Right lobe of liver (tissue), 6 donors: ENCODE results near the gene DCDC2C. TPM values are rescaled to one million over a fixed set of nuclear protein-coding genes. Genes with fewer than 3 reads are reported as not detected.

ENCODE experiments used
- ATAC-seq, 4 donors: fragments of 200-7000 bp; cut with Tn5 transposase; one replicate each; pipeline ENCODE4 v1.9.1; 2020; ENCODE audit warnings: mild to moderate bottlenecking in 4 of 4, moderate library complexity in 4 of 4
- DNase-seq, 3 donors: peaks; one replicate each; pipeline ENCODE4 v3.0.0-alpha.2; 2020
- H3K27ac ChIP-seq, 3 donors: fragments of 200-600 bp; one replicate each; pipeline ENCODE4 v1.8.0; 2022
- H3K27me3 ChIP-seq, 2 donors: fragments of 200-600 bp; one replicate each; pipeline ENCODE4 v1.8.0; 2022
- H3K36me3 ChIP-seq, 4 donors: fragments of 200-600 bp; sonication (generic) in 1 of 4; one replicate each; pipeline versions ENCODE4 v1.5.1 to v1.8.0; 2017 to 2022; ENCODE audit warnings: control low read depth in 1 of 4
- H3K4me1 ChIP-seq, 4 donors: fragments of 200-600 bp; sonication (generic) in 1 of 4; one replicate each; pipeline versions ENCODE4 v1.5.1 to v1.8.0; 2017 to 2022; ENCODE audit warnings: control low read depth in 1 of 4
- H3K4me3 ChIP-seq, 3 donors: fragments of 200-600 bp; one replicate each; pipeline ENCODE4 v1.8.0; 2022
- H3K9me3 ChIP-seq, 4 donors: fragments of 200-600 bp; sonication (generic) in 1 of 4; one replicate each; pipeline versions ENCODE4 v1.5.1 to v1.8.0; 2017 to 2022; ENCODE audit warnings: control low read depth in 1 of 4
- POLR2A ChIP-seq: fragments of 450-650 bp; IDR thresholded peaks from one replicate; pipeline ENCODE4 v1.6.1; 2017; ENCODE audit warnings: antibody characterized with exemption, mild to moderate bottlenecking
- WGBS: methylation state at CpG from one replicate; pipeline ENCODE4 v1.1.6; 2018; ENCODE audit warnings: low coverage, low lambda C conversion rate; ENCODE audit not compliant: insufficient coverage; ENCODE audit errors: missing lambda C conversion rate; 5-methylcytosine and 5-hydroxymethylcytosine counted together
- intact Hi-C, 2 donors: fragments of 100-400 bp; cut with DNase I; formaldehyde crosslinking; loops; one replicate each; pipeline versions ENCODE4 v1.11.2 to v1.14.1; 2022
- total RNA-seq, 6 experiments: library from RNA; depleted of rRNA in 2 of 6; stranded (reverse); fragments of >200 nt in 2 of 6; fragmentation: NEBNext Ultra II Directional in 3 of 6; extraction: Animal tissue kit (Norgen Biotek cat#: 25700) in 3 of 6; gene quantifications; one replicate each; pipeline versions ENCODE4 v1.1.0 to v1.2.4, GENCODE V29; 2016 to 2023
- TF ChIP-seq, protein P1 (sequence below), 4 donors: fragments of 200-600 bp in 3 of 4; fragments of 450-650 bp in 1 of 4; IDR thresholded peaks; one replicate each; pipeline versions ENCODE4 v1.5.1 to v1.8.0; 2016 to 2022; ENCODE audit warnings: antibody characterized with exemption in 4 of 4, mild to moderate bottlenecking in 2 of 4
- donor health status: DM: no; HTN: yes; CAD: no.
- donor health status: DM: no; HTN: no; CAD: no.
- donor health status: DM: no; HTN: no; CAD: no.
- donor health status: DM: no; HTN: yes; CAD: no.
- donor health status: DM: no; HTN: yes; CAD: no.

DCDC2C gene
- total RNA-seq, 6 experiments from 2014 or later = not detected

DNA sequence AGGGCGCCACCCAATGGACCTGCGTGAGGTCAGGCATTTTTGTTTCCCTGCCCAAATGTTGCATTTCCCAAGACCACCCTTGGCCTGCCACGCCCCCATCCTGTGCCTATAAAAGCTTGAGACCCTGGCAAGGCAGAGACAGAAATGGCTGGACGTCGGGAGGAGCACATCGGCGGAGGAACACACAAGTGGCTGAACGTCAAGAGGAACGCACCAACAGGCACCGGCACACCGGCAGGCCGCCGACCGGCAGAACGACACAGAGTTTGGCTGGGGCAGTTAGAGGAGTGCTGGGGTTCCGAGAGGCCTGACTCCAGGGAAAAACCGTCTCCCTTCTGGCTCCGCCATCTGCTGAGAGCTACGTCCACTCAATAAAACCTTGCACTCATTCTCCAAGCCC is 35.9 kb downstream of the DCDC2C start:
- no peaks in the 10 kb centered on the region for H3K27me3 ChIP-seq
- intact Hi-C loops = no loop called here
- TF ChIP-seq, protein P1, sequence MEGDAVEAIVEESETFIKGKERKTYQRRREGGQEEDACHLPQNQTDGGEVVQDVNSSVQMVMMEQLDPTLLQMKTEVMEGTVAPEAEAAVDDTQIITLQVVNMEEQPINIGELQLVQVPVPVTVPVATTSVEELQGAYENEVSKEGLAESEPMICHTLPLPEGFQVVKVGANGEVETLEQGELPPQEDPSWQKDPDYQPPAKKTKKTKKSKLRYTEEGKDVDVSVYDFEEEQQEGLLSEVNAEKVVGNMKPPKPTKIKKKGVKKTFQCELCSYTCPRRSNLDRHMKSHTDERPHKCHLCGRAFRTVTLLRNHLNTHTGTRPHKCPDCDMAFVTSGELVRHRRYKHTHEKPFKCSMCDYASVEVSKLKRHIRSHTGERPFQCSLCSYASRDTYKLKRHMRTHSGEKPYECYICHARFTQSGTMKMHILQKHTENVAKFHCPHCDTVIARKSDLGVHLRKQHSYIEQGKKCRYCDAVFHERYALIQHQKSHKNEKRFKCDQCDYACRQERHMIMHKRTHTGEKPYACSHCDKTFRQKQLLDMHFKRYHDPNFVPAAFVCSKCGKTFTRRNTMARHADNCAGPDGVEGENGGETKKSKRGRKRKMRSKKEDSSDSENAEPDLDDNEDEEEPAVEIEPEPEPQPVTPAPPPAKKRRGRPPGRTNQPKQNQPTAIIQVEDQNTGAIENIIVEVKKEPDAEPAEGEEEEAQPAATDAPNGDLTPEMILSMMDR (IDR thresholded peaks at IDR 0.05) = no peak
- no peak for TF ChIP-seq POLR2A
- H3K4me3 ChIP-seq = no peak overlapping the region
- no peaks in the 10 kb centered on the region for H3K36me3 ChIP-seq
- DNase-seq (no peak), ATAC-seq (no peak)
- no peaks in the 10 kb centered on the region for H3K9me3 ChIP-seq
- WGBS = 60% methylated on average over 3 of the region's 19 CpGs
- H3K27ac ChIP-seq = no peak overlapping the region
- no peaks in the 10 kb centered on the region for H3K4me1 ChIP-seq

DNA sequence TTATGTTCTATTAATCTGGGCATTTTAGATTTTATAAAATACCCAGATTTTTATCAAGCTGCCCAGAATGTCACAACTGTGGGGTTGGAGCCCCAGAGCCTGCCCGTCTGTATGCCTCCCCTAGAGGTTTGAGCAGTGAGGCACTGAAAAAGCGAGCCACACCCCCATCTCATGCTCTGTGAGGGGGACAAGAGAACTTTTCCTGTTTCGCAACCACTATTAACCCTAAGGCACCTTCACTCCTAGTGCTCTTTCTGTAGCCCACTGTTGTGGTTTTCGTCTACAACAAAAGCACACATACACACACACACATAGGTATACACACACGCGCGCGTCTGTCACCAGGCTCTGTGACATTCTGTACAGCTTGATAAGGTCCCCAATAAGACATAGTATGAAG is 38.0 kb downstream of the DCDC2C start:
- DNase-seq = no peak
- no peak overlapping the region for H3K27ac ChIP-seq
- H3K36me3 ChIP-seq = no peaks in the 10 kb centered on the region
- no peak overlapping the region for H3K4me3 ChIP-seq
- no peaks in the 10 kb centered on the region for H3K9me3 ChIP-seq
- 71% methylated on average over 8 of the region's 8 CpGs for WGBS
- no peaks in the 10 kb centered on the region for H3K4me1 ChIP-seq
- ATAC-seq = no peak
- no peaks in the 10 kb centered on the region for H3K27me3 ChIP-seq
- intact Hi-C loops = no loop called here
- TF ChIP-seq, protein P1 (IDR thresholded peaks at IDR 0.05) = no peak
- no peak for TF ChIP-seq POLR2A

DNA sequence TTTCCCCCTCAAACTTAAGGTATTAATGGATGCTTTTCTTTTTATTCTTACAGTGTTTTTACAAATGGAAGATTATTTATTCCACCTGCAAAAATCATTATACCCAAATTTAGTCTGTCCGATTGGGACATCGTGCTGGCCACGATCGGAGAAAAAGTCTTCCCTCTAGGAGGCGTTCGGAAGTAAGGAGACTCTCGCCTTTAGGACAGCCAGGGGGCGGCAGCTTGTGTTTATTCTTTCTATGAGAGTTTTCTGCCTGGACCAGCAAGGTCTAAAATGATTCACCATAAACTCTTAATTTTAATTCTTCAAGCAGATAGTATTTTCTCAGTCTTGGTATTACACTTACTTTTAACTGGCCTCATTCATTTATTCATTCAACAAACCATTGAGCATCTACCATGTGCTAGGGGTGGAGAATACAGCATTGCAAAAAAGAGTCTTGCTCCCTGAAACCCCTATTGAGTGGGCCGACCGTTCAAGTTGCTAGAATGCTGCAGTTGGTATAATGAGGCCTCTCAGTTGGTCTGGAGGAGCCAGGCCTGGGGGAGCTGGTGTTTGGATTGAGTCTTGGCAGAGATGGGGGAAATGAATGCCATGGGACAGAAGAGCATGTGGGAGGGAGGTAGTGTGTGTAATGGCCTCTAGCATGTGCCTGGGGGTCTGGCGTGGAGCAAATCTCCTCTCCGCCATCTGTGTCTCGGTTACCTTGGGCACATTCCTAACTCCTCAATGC is 38.7 kb downstream of the DCDC2C start:
- Histone ChIP-seq H3K27ac (no peak overlapping the region), H3K36me3 (no peaks in the 10 kb centered on the region), H3K4me1 (no peaks in the 10 kb centered on the region), H3K9me3 (no peaks in the 10 kb centered on the region), H3K27me3 (no peaks in the 10 kb centered on the region), H3K4me3 (no peak overlapping the region)
- DNase-seq (peak in 1 of 3 donors; percentile 3), ATAC-seq (no peak)
- WGBS = 76% methylated on average over 9 of the region's 13 CpGs
- no peak for TF ChIP-seq POLR2A
- TF ChIP-seq, protein P1 (IDR thresholded peaks at IDR 0.05) = no peak
- intact Hi-C loops = no loop called here

DNA sequence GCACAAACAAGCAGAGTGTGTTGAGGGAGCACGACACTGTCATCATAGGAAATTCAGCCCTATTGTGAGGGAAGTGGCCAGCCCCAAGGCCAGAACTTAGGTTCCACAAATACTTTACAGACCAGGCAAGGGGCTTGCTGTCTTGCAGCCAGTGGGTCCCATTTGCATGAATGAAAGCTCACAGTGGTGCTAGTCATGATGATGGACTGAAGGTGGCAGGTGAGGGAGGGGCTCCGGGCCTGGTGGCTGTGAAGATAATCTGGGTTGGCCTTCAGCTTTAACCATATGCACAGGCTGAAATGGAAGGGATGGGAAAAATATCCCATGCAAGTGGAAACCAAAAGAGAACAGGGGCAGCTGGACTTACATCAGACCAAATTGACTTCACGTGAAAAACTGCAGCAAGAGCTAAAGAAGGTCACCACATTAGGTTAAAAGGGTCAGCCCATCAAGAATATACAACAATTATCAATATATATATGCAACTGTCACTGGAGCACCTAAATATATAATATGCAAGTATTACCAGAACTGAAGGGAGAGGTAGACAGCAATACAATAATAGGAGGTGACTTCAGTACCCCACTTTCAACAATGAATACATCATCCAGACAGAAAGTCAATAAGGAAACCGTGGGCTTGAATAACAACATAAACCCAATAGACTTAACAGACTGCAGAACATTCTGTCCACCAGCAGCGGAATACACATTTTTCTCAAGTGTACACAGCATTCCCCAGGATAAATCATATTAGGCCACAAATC is 39.6 kb downstream of the DCDC2C start:
- no peak overlapping the region for H3K4me3 ChIP-seq
- H3K27me3 ChIP-seq = no peaks in the 10 kb centered on the region
- H3K4me1 ChIP-seq = no peaks in the 10 kb centered on the region
- H3K36me3 ChIP-seq = no peaks in the 10 kb centered on the region
- no peak overlapping the region for H3K27ac ChIP-seq
- TF ChIP-seq POLR2A = no peak
- TF ChIP-seq, protein P1 (IDR thresholded peaks at IDR 0.05) = no peak
- no peaks in the 10 kb centered on the region for H3K9me3 ChIP-seq
- WGBS = 62% methylated on average over 4 of the region's 5 CpGs
- intact Hi-C loops = no loop called here
- peak in 1 of 3 donors; percentile 12 for DNase-seq
- ATAC-seq = no peak
